GM21825 (cell line): ENCODE data around the gene CHST5.

Source experiments
- ATAC-seq: cut with Tn5 transposase; IDR thresholded peaks from one replicate; pipeline ENCODE4 v1.9.1; 2021; ENCODE audit warnings: mild to moderate bottlenecking, moderate library complexity; ENCODE audit not compliant: unreplicated experiment

Gene CHST5

DNA sequence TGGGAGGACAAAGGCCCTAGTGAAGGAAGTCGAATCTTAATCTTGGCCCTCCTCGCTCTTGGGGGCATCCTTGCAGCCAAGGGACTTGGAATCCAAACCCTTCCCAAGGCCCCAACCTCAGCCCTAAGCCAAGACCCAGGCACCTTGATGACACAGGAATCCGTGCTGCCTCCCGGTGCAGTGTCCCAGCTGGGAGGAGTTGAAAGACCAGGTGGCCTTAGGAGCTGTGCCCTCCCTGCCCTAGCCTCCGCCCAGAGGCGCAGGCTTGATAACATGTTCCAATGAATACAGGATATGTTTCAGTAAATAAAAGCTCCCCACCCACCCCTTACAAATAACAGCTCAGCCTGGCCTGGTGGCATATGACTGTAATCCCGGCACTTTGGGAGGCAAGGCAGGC is at the start of gene CHST5:
Gene CHST5 (minus strand): TSS at position 208 of the 400 bp plus-strand sequence. CDS start 5,724 bp downstream, outside the sequence.
- ATAC-seq, result no peak

DNA sequence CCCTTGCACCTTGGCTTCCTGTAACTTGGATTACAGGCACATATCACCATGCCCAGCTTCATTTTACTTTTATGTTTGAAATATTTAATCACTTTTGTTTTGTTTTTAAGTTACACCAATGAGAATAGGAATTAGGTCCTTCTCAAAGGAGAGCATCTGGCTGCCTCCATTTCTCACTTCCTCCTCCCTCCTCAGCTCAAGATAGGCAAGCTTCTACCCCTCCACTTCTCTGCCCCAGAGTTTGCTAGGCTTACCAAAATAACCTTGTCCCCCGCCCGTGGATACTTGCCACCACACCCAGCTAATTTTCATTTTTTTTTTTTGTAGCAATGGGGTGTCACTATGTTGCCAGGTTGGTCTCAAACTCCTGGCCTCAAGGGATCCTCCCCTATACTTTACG is 48.2 kb upstream of the CHST5 start:
- no peak for ATAC-seq

- ATAC-seq, result no peak
Observed at GRCh38 chr16:75579281-75579834, 43.5 kb upstream of the CHST5 start.

DNA sequence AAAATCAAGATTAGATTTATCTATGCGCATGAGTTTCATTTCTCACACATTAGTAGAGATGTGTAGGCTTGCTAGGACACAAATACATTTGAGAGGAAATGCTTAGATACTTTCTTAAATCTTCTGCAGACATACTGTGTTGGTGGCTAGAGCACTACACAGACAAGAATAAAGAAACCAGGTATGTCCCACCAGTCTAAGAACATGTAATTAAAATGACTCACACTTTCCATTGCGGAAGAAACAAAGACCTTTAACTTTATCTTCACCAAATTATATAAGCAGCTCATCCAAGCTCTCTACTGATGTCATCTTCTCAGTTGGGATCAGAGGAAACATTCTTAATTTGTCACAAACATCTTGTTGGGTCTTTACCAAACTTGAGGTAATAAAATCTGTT is 42.8 kb upstream of the CHST5 start:
- no peak for ATAC-seq

GRCh38 chr16:75578212-75578611 is 42.3 kb upstream of the CHST5 start:
- ATAC-seq, result no peak

DNA sequence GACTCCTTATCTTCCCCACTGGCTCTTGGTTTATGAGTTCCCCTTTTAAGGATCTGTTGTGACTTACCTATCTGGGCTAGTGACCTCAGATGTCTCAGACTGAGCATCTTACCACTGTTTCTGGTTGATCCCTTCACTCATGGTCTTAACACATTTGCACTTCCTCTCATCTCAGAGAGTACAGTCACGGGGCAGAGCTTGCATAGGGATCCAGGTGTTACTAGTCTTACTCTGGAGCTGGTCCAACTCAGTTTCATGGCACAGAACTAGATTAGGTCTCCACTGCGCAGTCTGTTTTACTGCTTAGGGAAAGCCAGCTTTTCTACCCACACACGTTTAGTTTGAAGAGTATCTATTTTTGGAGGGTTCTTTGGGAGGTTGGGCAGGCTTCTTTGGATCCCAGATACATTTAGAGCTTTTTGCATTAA is 40.5 kb upstream of the CHST5 start:
- no peak for ATAC-seq

- no peak for ATAC-seq
Observed at GRCh38 chr16:75575958-75576357, 40.0 kb upstream of the CHST5 start.

GRCh38 chr16:75573955-75574354 is 38.0 kb upstream of the CHST5 start:
- ATAC-seq, result no peak

GRCh38 chr16:75572864-75573542 is 37.1 kb upstream of the CHST5 start:
- ATAC-seq, result no peak

DNA sequence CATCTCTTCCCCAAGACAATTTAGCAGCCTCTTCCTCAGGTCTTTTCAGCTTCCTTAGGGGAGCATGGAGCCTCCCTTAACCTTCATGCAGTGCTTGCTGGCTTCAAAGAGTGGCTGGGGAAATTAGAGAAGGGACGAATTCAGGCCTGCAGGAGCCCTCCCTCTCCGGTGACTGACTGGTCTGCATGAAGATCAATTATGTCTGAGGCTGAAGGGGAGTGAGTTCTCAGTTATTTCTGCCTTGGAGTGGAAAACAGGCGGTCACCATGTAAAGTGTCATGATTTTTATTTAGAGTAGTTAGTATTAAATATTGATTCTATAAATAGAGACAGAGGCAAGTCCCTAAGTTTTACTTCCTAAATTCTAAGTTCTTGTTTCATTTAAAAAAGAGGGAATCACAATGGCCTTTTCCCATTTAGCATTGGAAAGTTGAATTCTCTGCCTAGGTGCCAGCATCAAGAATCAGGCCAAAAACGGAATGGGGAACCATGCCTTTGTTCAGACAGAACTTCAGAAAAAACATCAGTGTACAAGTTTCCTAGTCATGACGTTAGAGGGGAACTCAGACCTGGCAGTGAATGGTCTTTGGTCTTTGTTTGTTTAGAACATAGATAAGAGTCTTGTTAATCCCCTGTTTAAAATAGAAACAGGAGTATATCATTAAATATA is 34.6 kb upstream of the CHST5 start:
- no peak for ATAC-seq

GRCh38 chr16:75567911-75568310 is 32.0 kb upstream of the CHST5 start:
- ATAC-seq, result no peak

- ATAC-seq, result no peak
Observed at GRCh38 chr16:75566758-75567255, 30.9 kb upstream of the CHST5 start.

- peak; percentile 76 for ATAC-seq
Observed at GRCh38 chr16:75566040-75566757, 30.3 kb upstream of the CHST5 start, which contains the start of gene GABARAPL2. Gene GABARAPL2 (plus strand): TSS chr16:75566379. CDS start chr16:75566487, 108 bp downstream.

- ATAC-seq, result peak; percentile 2
Observed at GRCh38 chr16:75565640-75566039, 29.7 kb upstream of the CHST5 start.

DNA sequence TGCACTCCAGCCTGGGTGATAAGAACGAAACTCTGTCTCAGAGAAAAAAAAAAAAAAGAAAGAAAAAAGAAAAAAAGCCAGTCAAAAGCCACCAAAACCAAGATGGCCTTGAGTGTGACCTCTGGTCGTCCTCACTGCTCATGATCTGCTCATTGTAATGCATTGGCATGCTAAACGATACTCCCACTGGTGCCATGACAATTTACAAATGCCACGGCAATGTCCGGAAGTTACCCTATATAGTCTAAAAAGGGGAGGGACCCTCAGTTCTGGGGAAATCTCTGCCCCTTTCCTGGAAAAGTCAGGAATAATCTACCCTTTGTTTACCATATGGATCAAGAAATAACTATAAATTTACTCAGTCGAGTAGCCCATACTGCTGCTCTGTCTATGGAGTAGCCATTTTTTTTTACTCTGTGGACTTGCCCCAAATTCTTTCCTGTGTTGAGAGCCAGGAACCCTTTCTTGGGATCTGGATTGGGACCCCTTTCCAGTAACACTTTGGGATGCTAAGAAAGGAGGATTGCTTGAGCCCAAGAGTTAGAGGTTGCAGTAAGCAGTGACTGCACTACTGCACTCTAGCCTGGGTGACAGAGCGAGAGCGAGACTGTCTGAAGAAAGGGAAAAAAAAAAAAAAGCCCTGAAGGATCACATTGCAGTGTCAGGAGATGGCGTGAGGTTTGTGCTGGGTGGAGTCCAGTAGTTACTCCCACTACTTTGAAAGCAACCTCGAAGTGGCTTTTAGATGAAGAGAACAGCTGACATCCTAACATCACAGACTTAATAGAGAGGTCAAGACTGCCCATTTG is 23.9 kb upstream of the CHST5 start:
- ATAC-seq, result no peak

DNA sequence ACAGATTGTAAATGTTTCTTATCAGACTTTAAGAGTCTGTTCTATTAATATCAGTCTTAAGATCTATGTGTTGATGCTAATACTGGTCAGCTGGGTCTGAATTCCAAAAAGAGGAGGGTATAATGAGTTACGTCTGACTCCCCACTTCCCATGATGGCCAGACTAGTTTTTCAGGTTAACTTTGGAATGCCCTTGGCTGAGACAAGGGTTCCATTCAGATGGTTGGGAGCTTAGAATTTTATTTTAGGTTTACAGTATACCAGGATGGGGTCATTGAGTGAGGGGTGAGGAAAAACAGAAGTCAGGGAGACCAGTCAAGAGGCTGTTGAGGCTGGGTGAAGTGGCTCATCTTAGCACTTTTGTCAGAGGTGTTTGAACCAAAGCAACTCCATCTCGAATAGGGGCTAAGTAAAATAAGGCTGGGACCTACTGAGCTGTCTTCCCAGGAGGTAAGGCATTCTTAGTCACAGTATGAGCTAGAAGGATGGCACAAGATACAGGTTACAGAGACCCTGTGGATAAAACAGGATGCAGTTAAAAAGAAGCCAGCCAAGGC is 23.0 kb upstream of the CHST5 start:
- ATAC-seq, result no peak

DNA sequence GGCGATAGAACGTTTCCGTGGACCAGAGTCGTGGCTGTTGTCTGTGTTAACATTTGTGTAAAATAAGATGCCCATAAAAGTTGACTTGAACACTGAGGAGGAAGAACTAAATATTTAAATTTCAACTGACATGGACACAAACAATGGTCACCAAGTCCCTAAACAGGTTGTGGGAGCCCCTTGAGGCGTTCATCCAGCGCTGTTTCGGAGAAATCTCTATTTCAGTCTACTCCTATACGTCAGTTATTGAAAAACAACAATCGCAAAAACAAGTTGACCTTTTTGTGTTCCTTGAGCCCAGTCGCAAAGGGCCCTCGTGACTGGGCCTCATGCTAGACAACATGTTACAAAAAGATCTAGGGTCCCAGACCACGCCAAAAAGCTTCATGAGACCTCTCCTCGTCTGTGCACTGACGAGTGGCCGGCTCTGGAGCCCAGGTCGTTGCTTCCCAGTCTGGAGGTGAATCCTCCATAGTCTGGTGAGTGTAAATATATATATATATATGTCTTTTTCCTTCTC is 20.6 kb upstream of the CHST5 start:
- no peak for ATAC-seq

GRCh38 chr16:75555707-75556430 is 20.0 kb upstream of the CHST5 start, which contains the start of gene TMEM231:
Gene TMEM231 (minus strand): TSS chr16:75556252. CDS start chr16:75556209, 43 bp downstream.
- ATAC-seq, result peak; percentile 98

- no peak for ATAC-seq
Observed at GRCh38 chr16:75555213-75555706, 19.4 kb upstream of the CHST5 start.
